Keratinocyte (primary cell): ENCODE measurements around the gene ATP10D. TPM values are rescaled to one million over a fixed set of nuclear protein-coding genes. Genes with fewer than 3 reads are reported as not detected.

Source experiments
- DNase-seq: peaks from one replicate; pipeline ENCODE4 v3.0.0-alpha.2; 2011; ENCODE audit warnings: low read depth, missing footprints, low spot score
- FAIRE-seq: peaks from 2 replicates; lab custom pipeline; 2011; peaks lifted over from hg19 to GRCh38; lab: Jason Lieb, UNC
- H2AFZ ChIP-seq: 2 replicates; pipeline ENCODE4 v1.6.0; 2012; ENCODE audit warnings: low read length, control low read depth, inconsistent platforms; ENCODE audit not compliant: control insufficient read depth
- H3K27ac ChIP-seq: 2 replicates; pipeline ENCODE4 v1.5.1; 2011; ENCODE audit warnings: low read length; ENCODE audit not compliant: control insufficient read depth, insufficient read depth
- H3K27me3 ChIP-seq: 3 replicates; pipeline ENCODE4 v1.6.0; 2011; ENCODE audit warnings: low read length; ENCODE audit not compliant: control insufficient read depth, insufficient read depth; ENCODE audit errors: extremely low read depth
- H3K36me3 ChIP-seq, 2 experiments: 2 replicates in 1 of 2; 3 replicates in 1 of 2; pipeline ENCODE4 v1.5.1; 2011; ENCODE audit warnings: low read length in 2 of 2, mild to moderate bottlenecking in 1 of 2; ENCODE audit not compliant: control insufficient read depth in 2 of 2, insufficient read depth in 2 of 2; ENCODE audit errors: extremely low read depth in 1 of 2
- H3K4me1 ChIP-seq: 3 replicates; pipeline ENCODE4 v1.5.1; 2011; ENCODE audit warnings: low read length; ENCODE audit not compliant: control insufficient read depth, insufficient read depth; ENCODE audit errors: extremely low read depth
- H3K4me2 ChIP-seq: 3 replicates; pipeline ENCODE4 v1.6.0; 2011; ENCODE audit warnings: low read depth, low read length; ENCODE audit not compliant: control insufficient read depth, insufficient read depth; ENCODE audit errors: extremely low read depth
- H3K4me3 ChIP-seq, 3 experiments: fragments of 200-600 bp in 1 of 3; sonication (generic) in 1 of 3; 2 replicates in 2 of 3; 3 replicates in 1 of 3; pipeline ENCODE4 v1.5.1; 2011 to 2016; ENCODE audit warnings: low read length in 3 of 3, mild to moderate bottlenecking in 3 of 3, control low read depth in 2 of 3, inconsistent platforms in 1 of 3, low read depth in 1 of 3, mixed read lengths in 1 of 3, mixed run types in 1 of 3, moderate library complexity in 1 of 3; ENCODE audit not compliant: control insufficient read depth in 2 of 3, insufficient read depth in 2 of 3; ENCODE audit errors: extremely low read depth in 1 of 3
- H3K79me2 ChIP-seq: 2 replicates; pipeline ENCODE4 v1.6.0; 2012; ENCODE audit warnings: low read length; ENCODE audit not compliant: control insufficient read depth, insufficient read depth
- H3K9ac ChIP-seq: 3 replicates; pipeline ENCODE4 v1.6.0; 2011; ENCODE audit warnings: low read length; ENCODE audit not compliant: control insufficient read depth, insufficient read depth; ENCODE audit errors: extremely low read depth
- H3K9me1 ChIP-seq: 3 replicates; pipeline ENCODE4 v1.6.0; 2011; ENCODE audit warnings: low read length; ENCODE audit not compliant: control insufficient read depth, insufficient read depth; ENCODE audit errors: extremely low read depth
- H3K9me3 ChIP-seq: 2 replicates; pipeline ENCODE4 v1.5.1; 2012; ENCODE audit warnings: low read depth, low read length; ENCODE audit not compliant: control insufficient read depth
- H4K20me1 ChIP-seq: 3 replicates; pipeline ENCODE4 v1.6.0; 2011; ENCODE audit warnings: low read length; ENCODE audit not compliant: control insufficient read depth, insufficient read depth; ENCODE audit errors: extremely low read depth
- CTCF ChIP-seq, 3 experiments: IDR thresholded peaks in 1 of 3; conservative IDR thresholded peaks in 1 of 3; optimal IDR thresholded peaks in 1 of 3; 2 replicates in 2 of 3; 3 replicates in 1 of 3; pipeline versions ENCODE3 to v1.5.1; 2011; ENCODE audit warnings: low read length in 3 of 3, mild to moderate bottlenecking in 3 of 3, moderate library complexity in 2 of 3, control low read depth in 1 of 3, inconsistent platforms in 1 of 3; ENCODE audit not compliant: insufficient read depth in 2 of 3; ENCODE audit errors: extremely low read depth in 1 of 3
- EZH2 ChIP-seq: IDR thresholded peaks from one replicate; pipeline ENCODE4 v1.6.1; 2012; ENCODE audit warnings: inconsistent platforms, mild to moderate bottlenecking, low read length, moderate library complexity
- dilution Hi-C: fragments of 300-500 bp; cut with MboI; formaldehyde crosslinking; loops from one replicate; pipeline ENCODE4 v1.7.0; 2020; ENCODE audit warnings: low sequenced_read_pairs; ENCODE audit not compliant: extremely low pct_ligation_motif_present
- polyA plus RNA-seq, 5 experiments: library from polyadenylated mRNA; depleted of rRNA in 3 of 5; stranded (reverse) in 3 of 5; stranded (forward) in 1 of 5; unstranded in 1 of 5; fragments of >200 nt; gene quantifications; 1 replicate in 1 of 5; 2 replicates in 3 of 5; 3 replicates in 1 of 5; pipeline versions ENCODE4 v1.2.1 to v1.2.3, GENCODE V29; 2011 to 2012; ENCODE audit warnings: missing spikeins in 2 of 5, low read depth in 1 of 5, low replicate concordance in 1 of 5

The ATP10D gene
- polyA plus RNA-seq, 1 donor (not counting 4 experiments of a cell fraction or from before 2014, with no cell fraction given) = 97.3 TPM

DNA sequence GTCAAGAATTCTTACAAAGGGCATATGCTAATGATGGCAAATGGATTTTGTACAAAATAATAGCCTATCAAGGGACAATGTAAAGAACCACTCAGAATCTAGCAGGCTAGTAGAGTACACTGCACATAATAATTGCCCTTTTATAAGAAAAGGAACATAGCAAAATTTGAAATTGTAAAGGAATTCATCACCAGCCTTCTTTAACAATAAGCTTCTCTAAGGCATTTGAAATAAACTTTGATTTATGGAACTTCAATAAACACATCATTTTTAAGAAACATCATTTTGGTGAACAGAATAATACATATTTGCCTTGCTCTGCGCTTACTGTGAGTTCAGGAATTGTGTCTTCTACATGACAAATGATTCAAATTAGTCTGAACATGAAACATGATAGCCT, 9.7 kb upstream of the ATP10D start:
- H3K9ac ChIP-seq = no peak overlapping the region
- H3K4me3 ChIP-seq = no peak overlapping the region
- H4K20me1 ChIP-seq = no peaks in the 10 kb centered on the region
- no peaks in the 10 kb centered on the region for H3K36me3 ChIP-seq
- FAIRE-seq (no peak), DNase-seq (no peak)
- no peaks in the 10 kb centered on the region for H3K79me2 ChIP-seq
- H3K27me3 ChIP-seq = no peaks in the 10 kb centered on the region
- H3K9me1 ChIP-seq = no peaks in the 10 kb centered on the region
- TF ChIP-seq CTCF (optimal IDR thresholded peaks at IDR 0.05 in 1 of 3, IDR thresholded peaks at IDR 0.05 in 1 of 3, conservative IDR thresholded peaks at IDR 0.05 in 1 of 3; ENCODE audit: extremely low read depth in 1 of 3, insufficient read depth in 2 of 3, low read length in 3 of 3) (no peak), EZH2 (no peak)
- H3K27ac ChIP-seq = no peak overlapping the region
- H3K4me1 ChIP-seq = peaks cover 12% of the 10 kb centered on the region
- H2AFZ ChIP-seq = no peak overlapping the region
- H3K9me3 ChIP-seq = no peaks in the 10 kb centered on the region
- dilution Hi-C loops = no loop called here
- H3K4me2 ChIP-seq = no peak overlapping the region

- no peak overlapping the region for H3K9ac ChIP-seq
- H3K36me3 ChIP-seq = no peaks in the 10 kb centered on the region
- DNase-seq (no peak), FAIRE-seq (no peak)
- H2AFZ ChIP-seq = peak overlapping the region; percentile 11
- H3K27me3 ChIP-seq = no peaks in the 10 kb centered on the region
- dilution Hi-C loops = no loop called here
- H3K9me1 ChIP-seq = no peaks in the 10 kb centered on the region
- no peak overlapping the region for H3K4me3 ChIP-seq
- no peak overlapping the region for H3K27ac ChIP-seq
- no peak for TF ChIP-seq CTCF (optimal IDR thresholded peaks at IDR 0.05 in 1 of 3, IDR thresholded peaks at IDR 0.05 in 1 of 3, conservative IDR thresholded peaks at IDR 0.05 in 1 of 3; ENCODE audit: extremely low read depth in 1 of 3, insufficient read depth in 2 of 3, low read length in 3 of 3)
- TF ChIP-seq EZH2 = no peak
- no peaks in the 10 kb centered on the region for H4K20me1 ChIP-seq
- no peak overlapping the region for H3K4me2 ChIP-seq
- peaks cover 27% of the 10 kb centered on the region for H3K4me1 ChIP-seq
- no peaks in the 10 kb centered on the region for H3K79me2 ChIP-seq
- no peaks in the 10 kb centered on the region for H3K9me3 ChIP-seq
These were observed 6.3 kb upstream of the ATP10D start for GRCh38 chr4:47478804-47479203.
